ENCODE measurements around the gene KHDRBS2. TPM values are rescaled to one million over a fixed set of nuclear protein-coding genes. Genes with fewer than 3 reads are reported as not detected.

KHDRBS2 gene
- total and polyA plus RNA-seq, 2 donors (not counting 3 experiments of a cell fraction or from before 2014, with no cell fraction given): not detected

DNA sequence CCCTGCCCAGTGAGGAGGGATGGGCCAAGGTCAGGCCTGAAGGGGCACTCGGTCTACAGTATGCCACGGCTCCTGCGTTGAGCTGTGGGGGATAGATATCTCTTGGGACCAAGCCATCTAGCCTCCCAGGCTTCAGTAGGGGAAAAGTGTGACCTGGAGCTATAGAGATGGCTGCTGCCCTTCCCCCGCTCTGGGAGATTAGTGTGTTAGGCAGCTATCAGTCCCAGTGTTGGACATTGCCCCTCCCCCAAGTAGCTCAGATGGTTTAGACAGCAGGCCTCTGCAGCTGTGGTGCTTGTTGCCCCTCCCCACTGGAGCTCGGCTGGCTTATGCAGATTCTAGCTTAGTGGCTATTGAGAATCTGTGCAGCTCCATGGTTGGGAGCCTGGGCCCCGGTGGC is 56.8 kb downstream of the KHDRBS2 start:
- no peak overlapping the region for H2AFZ ChIP-seq (ENCODE audit: low read depth, low read length)
- no peak for DNase-seq (ENCODE audit: low read depth, low spot score)
- no peak overlapping the region for H3K9ac ChIP-seq (replicated peaks; ENCODE audit: extremely low read depth, insufficient read depth, low read length)
- H3K27me3 ChIP-seq (ENCODE audit: control insufficient read depth in 2 of 2, insufficient read depth in 2 of 2, low read length in 2 of 2): no peaks in the 10 kb centered on the region
- TF ChIP-seq POLR2AphosphoS5 (IDR thresholded peaks at IDR 0.05; ENCODE audit: insufficient read depth, low read depth, low read length) (no peak), FOS (IDR thresholded peaks at IDR 0.05; ENCODE audit: borderline replicate concordance, insufficient read depth, low read length) (no peak), MYC (IDR thresholded peaks at IDR 0.05; ENCODE audit: low read depth, low read length) (no peak), POLR2A (IDR thresholded peaks at IDR 0.05; ENCODE audit: low read depth, low read length) (no peak), GATA2 (IDR thresholded peaks at IDR 0.05; ENCODE audit: insufficient read depth, insufficient read length, low read depth, low read length) (no peak), EZH2 (IDR thresholded peaks at IDR 0.05; ENCODE audit: borderline replicate concordance, low read depth, low read length, severe bottlenecking) (no peak), JUN (IDR thresholded peaks at IDR 0.05; ENCODE audit: borderline replicate concordance, insufficient read depth, insufficient read length, low read depth) (no peak)
- TF ChIP-seq, protein P1, sequence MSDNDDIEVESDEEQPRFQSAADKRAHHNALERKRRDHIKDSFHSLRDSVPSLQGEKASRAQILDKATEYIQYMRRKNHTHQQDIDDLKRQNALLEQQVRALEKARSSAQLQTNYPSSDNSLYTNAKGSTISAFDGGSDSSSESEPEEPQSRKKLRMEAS (IDR thresholded peaks at IDR 0.05; ENCODE audit: insufficient read depth, insufficient read length): no peak
- TF ChIP-seq, protein P2, sequence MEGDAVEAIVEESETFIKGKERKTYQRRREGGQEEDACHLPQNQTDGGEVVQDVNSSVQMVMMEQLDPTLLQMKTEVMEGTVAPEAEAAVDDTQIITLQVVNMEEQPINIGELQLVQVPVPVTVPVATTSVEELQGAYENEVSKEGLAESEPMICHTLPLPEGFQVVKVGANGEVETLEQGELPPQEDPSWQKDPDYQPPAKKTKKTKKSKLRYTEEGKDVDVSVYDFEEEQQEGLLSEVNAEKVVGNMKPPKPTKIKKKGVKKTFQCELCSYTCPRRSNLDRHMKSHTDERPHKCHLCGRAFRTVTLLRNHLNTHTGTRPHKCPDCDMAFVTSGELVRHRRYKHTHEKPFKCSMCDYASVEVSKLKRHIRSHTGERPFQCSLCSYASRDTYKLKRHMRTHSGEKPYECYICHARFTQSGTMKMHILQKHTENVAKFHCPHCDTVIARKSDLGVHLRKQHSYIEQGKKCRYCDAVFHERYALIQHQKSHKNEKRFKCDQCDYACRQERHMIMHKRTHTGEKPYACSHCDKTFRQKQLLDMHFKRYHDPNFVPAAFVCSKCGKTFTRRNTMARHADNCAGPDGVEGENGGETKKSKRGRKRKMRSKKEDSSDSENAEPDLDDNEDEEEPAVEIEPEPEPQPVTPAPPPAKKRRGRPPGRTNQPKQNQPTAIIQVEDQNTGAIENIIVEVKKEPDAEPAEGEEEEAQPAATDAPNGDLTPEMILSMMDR (IDR thresholded peaks at IDR 0.05; ENCODE audit: extremely low read depth in 1 of 2, insufficient read depth in 1 of 2, low read depth in 1 of 2, low read length in 2 of 2): no peak
- ChIA-PET CTCF (no interaction called here), POLR2A (no interaction called here)
- H3K9me1 ChIP-seq (replicated peaks; ENCODE audit: control insufficient read depth, extremely low read depth, insufficient read depth, low read length): no peaks in the 10 kb centered on the region
- peaks cover 6% of the 10 kb centered on the region for H3K9me3 ChIP-seq (replicated peaks; ENCODE audit: control insufficient read depth, insufficient read depth, low read length)
- intact Hi-C loops (cut with micrococcal nuclease): no loop called here
- no TSS peak for BruUV-seq (replicated peaks)
- no peak overlapping the region for H3K27ac ChIP-seq (ENCODE audit: insufficient read depth, low read depth, low read length)
- H4K20me1 ChIP-seq (replicated peaks; ENCODE audit: control insufficient read depth, extremely low read depth, insufficient read depth, low read length): no peaks in the 10 kb centered on the region
- no peaks in the 10 kb centered on the region for H3K79me2 ChIP-seq (ENCODE audit: control insufficient read depth, insufficient read depth, low read length)
- H3K4me2 ChIP-seq (ENCODE audit: insufficient read depth, low read length): no peak overlapping the region
- dilution Hi-C loops (cut with MboI; ENCODE audit: extremely low pct_ligation_motif_present, low sequenced_read_pairs): no loop called here
- no peaks in the 10 kb centered on the region for H3K4me1 ChIP-seq (ENCODE audit: control insufficient read depth, extremely low read depth, insufficient read depth, low read length)
- H3K36me3 ChIP-seq (ENCODE audit: control insufficient read depth in 2 of 2, extremely low read depth in 1 of 2, insufficient read depth in 2 of 2, low read length in 2 of 2): no peaks in the 10 kb centered on the region
- H3K4me3 ChIP-seq (replicated peaks in 1 of 3; ENCODE audit: insufficient read depth in 1 of 3, low read depth in 1 of 3, low read length in 3 of 3): no peak overlapping the region
- no peak for FAIRE-seq

Measured in endothelial cell of umbilical vein (primary cell).